ENCODE data around the gene MYBPC3.

Gene MYBPC3

GRCh38 chr11:47372422-47372821 is 19.9 kb upstream of the MYBPC3 start:
- Histone ChIP-seq H3K27me3 (ENCODE audit: control insufficient read depth, insufficient read depth, low read length) (no peaks in the 10 kb centered on the region), H3K4me3 (ENCODE audit: low read depth, low read length) (no peak overlapping the region), H3K4me1 (ENCODE audit: control insufficient read depth, insufficient read depth, low read length) (peaks cover 6% of the 10 kb centered on the region; the same call in 1 of the 2 replicates), H3K9me3 (ENCODE audit: control insufficient read depth, insufficient read depth, low read depth, low read length) (no peaks in the 10 kb centered on the region), H3K9ac (ENCODE audit: low read length) (no peak overlapping the region), H3K36me3 (ENCODE audit: control insufficient read depth, insufficient read depth, low read length) (no peaks in the 10 kb centered on the region), H3K27ac (ENCODE audit: low read depth, low read length) (no peak overlapping the region)

GRCh38 chr11:47369676-47370075 is 17.2 kb upstream of the MYBPC3 start:
- Histone ChIP-seq H3K9me3 (ENCODE audit: control insufficient read depth, insufficient read depth, low read depth, low read length) (no peaks in the 10 kb centered on the region), H3K27ac (ENCODE audit: low read depth, low read length) (no peak overlapping the region), H3K4me3 (ENCODE audit: low read depth, low read length) (no peak overlapping the region), H3K36me3 (ENCODE audit: control insufficient read depth, insufficient read depth, low read length) (no peaks in the 10 kb centered on the region), H3K27me3 (ENCODE audit: control insufficient read depth, insufficient read depth, low read length) (no peaks in the 10 kb centered on the region), H3K9ac (ENCODE audit: low read length) (no peak overlapping the region), H3K4me1 (ENCODE audit: control insufficient read depth, insufficient read depth, low read length) (peaks cover 6% of the 10 kb centered on the region; the same call in 1 of the 2 replicates)

GRCh38 chr11:47366020-47366490 is 13.6 kb upstream of the MYBPC3 start:
- Histone ChIP-seq H3K4me1 (ENCODE audit: control insufficient read depth, insufficient read depth, low read length) (no peaks in the 10 kb centered on the region), H3K4me3 (ENCODE audit: low read depth, low read length) (no peak overlapping the region), H3K36me3 (ENCODE audit: control insufficient read depth, insufficient read depth, low read length) (no peaks in the 10 kb centered on the region), H3K9me3 (ENCODE audit: control insufficient read depth, insufficient read depth, low read depth, low read length) (no peaks in the 10 kb centered on the region), H3K9ac (ENCODE audit: low read length) (no peak overlapping the region), H3K27ac (ENCODE audit: low read depth, low read length) (no peak overlapping the region), H3K27me3 (ENCODE audit: control insufficient read depth, insufficient read depth, low read length) (no peaks in the 10 kb centered on the region)

- Histone ChIP-seq H3K9me3 (ENCODE audit: control insufficient read depth, insufficient read depth, low read depth, low read length) (peaks cover 8% of the 10 kb centered on the region; the same call in 1 of the 2 replicates), H3K4me3 (ENCODE audit: low read depth, low read length) (no peak overlapping the region), H3K27ac (ENCODE audit: low read depth, low read length) (no peak overlapping the region), H3K4me1 (ENCODE audit: control insufficient read depth, insufficient read depth, low read length) (no peaks in the 10 kb centered on the region), H3K27me3 (ENCODE audit: control insufficient read depth, insufficient read depth, low read length) (no peaks in the 10 kb centered on the region), H3K36me3 (ENCODE audit: control insufficient read depth, insufficient read depth, low read length) (no peaks in the 10 kb centered on the region), H3K9ac (ENCODE audit: low read length) (no peak overlapping the region)
These were observed 8.9 kb upstream of the MYBPC3 start for GRCh38 chr11:47361419-47361818.

- Histone ChIP-seq H3K4me1 (ENCODE audit: control insufficient read depth, insufficient read depth, low read length) (no peaks in the 10 kb centered on the region), H3K9ac (ENCODE audit: low read length) (no peak overlapping the region), H3K9me3 (ENCODE audit: control insufficient read depth, insufficient read depth, low read depth, low read length) (peaks cover 9% of the 10 kb centered on the region; the same call in 1 of the 2 replicates), H3K4me3 (ENCODE audit: low read depth, low read length) (no peak overlapping the region), H3K27me3 (ENCODE audit: control insufficient read depth, insufficient read depth, low read length) (no peaks in the 10 kb centered on the region), H3K36me3 (ENCODE audit: control insufficient read depth, insufficient read depth, low read length) (no peaks in the 10 kb centered on the region), H3K27ac (ENCODE audit: low read depth, low read length) (no peak overlapping the region)
These were observed 7.8 kb upstream of the MYBPC3 start for GRCh38 chr11:47360341-47360740.

GRCh38 chr11:47359586-47359985 is 7.1 kb upstream of the MYBPC3 start:
- Histone ChIP-seq H3K27me3 (ENCODE audit: control insufficient read depth, insufficient read depth, low read length) (no peaks in the 10 kb centered on the region), H3K36me3 (ENCODE audit: control insufficient read depth, insufficient read depth, low read length) (no peaks in the 10 kb centered on the region), H3K9ac (ENCODE audit: low read length) (no peak overlapping the region), H3K4me3 (ENCODE audit: low read depth, low read length) (no peak overlapping the region), H3K9me3 (ENCODE audit: control insufficient read depth, insufficient read depth, low read depth, low read length) (peaks cover 9% of the 10 kb centered on the region; the same call in 1 of the 2 replicates), H3K27ac (ENCODE audit: low read depth, low read length) (no peak overlapping the region), H3K4me1 (ENCODE audit: control insufficient read depth, insufficient read depth, low read length) (0 out of 2 replicates have a peak, but pooled peaks cover 1% of the 10 kb centered on the region)

GRCh38 chr11:47359162-47359561 is 6.7 kb upstream of the MYBPC3 start:
- H3K27me3 ChIP-seq (ENCODE audit: control insufficient read depth, insufficient read depth, low read length) = no peaks in the 10 kb centered on the region
- H3K36me3 ChIP-seq (ENCODE audit: control insufficient read depth, insufficient read depth, low read length) = no peaks in the 10 kb centered on the region
- H3K4me1 ChIP-seq (ENCODE audit: control insufficient read depth, insufficient read depth, low read length) = peaks cover 4% of the 10 kb centered on the region; the same call in 1 of the 2 replicates
- peaks cover 9% of the 10 kb centered on the region; the same call in 1 of the 2 replicates for H3K9me3 ChIP-seq (ENCODE audit: control insufficient read depth, insufficient read depth, low read depth, low read length)
- no peak overlapping the region for H3K9ac ChIP-seq (ENCODE audit: low read length)
- H3K4me3 ChIP-seq (ENCODE audit: low read depth, low read length) = no peak overlapping the region
- H3K27ac ChIP-seq (ENCODE audit: low read depth, low read length) = no peak overlapping the region

- peaks cover 4% of the 10 kb centered on the region; the same call in 1 of the 2 replicates for H3K4me1 ChIP-seq (ENCODE audit: control insufficient read depth, insufficient read depth, low read length)
- peaks cover 9% of the 10 kb centered on the region; the same call in 1 of the 2 replicates for H3K9me3 ChIP-seq (ENCODE audit: control insufficient read depth, insufficient read depth, low read depth, low read length)
- H3K27ac ChIP-seq (ENCODE audit: low read depth, low read length) = no peak overlapping the region
- H3K9ac ChIP-seq (ENCODE audit: low read length) = no peak overlapping the region
- H3K4me3 ChIP-seq (ENCODE audit: low read depth, low read length) = no peak overlapping the region
- H3K36me3 ChIP-seq (ENCODE audit: control insufficient read depth, insufficient read depth, low read length) = no peaks in the 10 kb centered on the region
- H3K27me3 ChIP-seq (ENCODE audit: control insufficient read depth, insufficient read depth, low read length) = no peaks in the 10 kb centered on the region
These were observed 6.2 kb upstream of the MYBPC3 start for GRCh38 chr11:47358731-47359051.

GRCh38 chr11:47357985-47358730 is 5.7 kb upstream of the MYBPC3 start:
- peaks cover 9% of the 10 kb centered on the region; the same call in 1 of the 2 replicates for H3K9me3 ChIP-seq (ENCODE audit: control insufficient read depth, insufficient read depth, low read depth, low read length)
- no peak overlapping the region for H3K4me3 ChIP-seq (ENCODE audit: low read depth, low read length)
- H3K27ac ChIP-seq (ENCODE audit: low read depth, low read length) = no peak overlapping the region
- H3K36me3 ChIP-seq (ENCODE audit: control insufficient read depth, insufficient read depth, low read length) = no peaks in the 10 kb centered on the region
- peaks cover 4% of the 10 kb centered on the region; the same call in 1 of the 2 replicates for H3K4me1 ChIP-seq (ENCODE audit: control insufficient read depth, insufficient read depth, low read length)
- H3K9ac ChIP-seq (ENCODE audit: low read length) = no peak overlapping the region
- H3K27me3 ChIP-seq (ENCODE audit: control insufficient read depth, insufficient read depth, low read length) = no peaks in the 10 kb centered on the region

GRCh38 chr11:47356998-47357329 is 4.5 kb upstream of the MYBPC3 start:
- no peak overlapping the region for H3K9ac ChIP-seq (ENCODE audit: low read length)
- H3K27ac ChIP-seq (ENCODE audit: low read depth, low read length) = no peak overlapping the region

GRCh38 chr11:47356129-47356997 is 3.9 kb upstream of the MYBPC3 start:
- no peak overlapping the region for H3K9ac ChIP-seq (ENCODE audit: low read length)
- H3K4me3 ChIP-seq (ENCODE audit: low read depth, low read length) = no peak overlapping the region
- H3K9me3 ChIP-seq (ENCODE audit: control insufficient read depth, insufficient read depth, low read depth, low read length) = peaks cover 9% of the 10 kb centered on the region; the same call in 1 of the 2 replicates
- no peaks in the 10 kb centered on the region for H3K27me3 ChIP-seq (ENCODE audit: control insufficient read depth, insufficient read depth, low read length)
- no peaks in the 10 kb centered on the region for H3K36me3 ChIP-seq (ENCODE audit: control insufficient read depth, insufficient read depth, low read length)
- peaks cover 8% of the 10 kb centered on the region for H3K4me1 ChIP-seq (ENCODE audit: control insufficient read depth, insufficient read depth, low read length)
- no peak overlapping the region for H3K27ac ChIP-seq (ENCODE audit: low read depth, low read length)

More at GRCh38 chr11:47356998-47357329, 4.5 kb upstream of the MYBPC3 start:
- Histone ChIP-seq H3K4me3 (ENCODE audit: low read depth, low read length) (no peak overlapping the region), H3K27me3 (ENCODE audit: control insufficient read depth, insufficient read depth, low read length) (no peaks in the 10 kb centered on the region), H3K9me3 (ENCODE audit: control insufficient read depth, insufficient read depth, low read depth, low read length) (peaks cover 9% of the 10 kb centered on the region; the same call in 1 of the 2 replicates), H3K36me3 (ENCODE audit: control insufficient read depth, insufficient read depth, low read length) (no peaks in the 10 kb centered on the region), H3K4me1 (ENCODE audit: control insufficient read depth, insufficient read depth, low read length) (peaks cover 4% of the 10 kb centered on the region; the same call in 1 of the 2 replicates)
